COLO668 (cell line): ENCODE data around the gene LUC7L2.
A peak's percentile ranks its signal among the peaks of the same experiment; 100 is the strongest.
"Not testable (repeated sequence)": the region's sequence is repeated elsewhere in the genome, so short reads cannot be mapped to it uniquely, and the experiment has no call there.

Experiments
- DNase-seq: peaks from one replicate; lab custom pipeline; 2025; ENCODE audit not compliant: unreplicated experiment; lab: John Stamatoyannopoulos, UW

Gene LUC7L2

DNA sequence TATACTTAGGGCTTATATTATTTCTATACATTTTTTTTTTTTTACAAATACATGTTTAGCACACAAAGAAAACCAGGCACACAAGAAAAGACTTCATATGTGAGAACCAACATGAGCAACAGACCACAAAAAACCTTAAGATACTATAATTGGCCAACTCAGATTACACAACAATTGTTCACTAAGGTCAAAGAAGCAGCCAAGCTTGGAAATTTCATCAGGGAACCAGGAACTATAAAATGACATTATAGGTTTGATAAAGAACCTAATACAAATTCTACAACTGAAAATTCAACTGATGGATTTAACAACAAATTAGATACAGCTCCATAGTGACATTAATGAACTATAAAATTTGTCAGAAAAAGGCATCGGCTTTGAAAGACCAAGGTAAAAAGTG lies 4.4 kb upstream of the LUC7L2 start:
- DNase-seq, result no peak

DNA sequence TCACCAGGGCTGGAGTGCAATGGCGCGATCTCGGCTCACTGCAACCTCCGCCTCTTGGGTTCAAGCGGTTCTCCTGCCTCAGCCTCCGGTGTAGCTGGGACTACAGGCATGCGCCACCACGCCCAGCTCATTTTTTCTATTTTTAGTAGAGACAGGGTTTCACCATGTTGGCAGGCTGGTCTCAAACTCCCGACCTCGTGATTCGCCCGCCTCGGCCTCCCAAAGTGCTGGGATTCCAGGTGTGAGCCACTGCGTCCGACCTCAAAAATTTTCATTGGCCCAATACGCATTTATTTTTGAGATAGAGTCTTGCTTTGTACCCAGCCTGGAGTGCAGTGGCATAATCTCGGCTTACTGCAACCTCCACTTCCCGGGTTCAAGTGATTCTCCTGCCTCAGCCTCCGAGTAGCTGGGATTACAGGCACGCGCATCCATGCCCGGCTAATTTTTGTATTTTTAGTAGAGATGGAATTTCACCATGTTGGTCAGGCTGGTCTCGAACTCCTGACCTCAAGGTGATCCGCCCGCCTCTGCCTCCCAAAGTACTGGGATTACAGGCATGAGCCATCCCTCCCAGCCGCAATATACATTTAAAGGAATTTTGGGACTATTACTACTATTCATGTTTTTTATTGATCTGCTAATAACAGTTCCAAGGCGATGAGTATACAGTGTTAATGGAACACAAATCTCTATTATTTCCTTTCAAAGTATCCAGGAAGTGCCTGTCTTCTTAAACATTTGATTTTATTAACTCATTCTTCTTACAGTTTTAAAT lies 1.8 kb upstream of the LUC7L2 start:
- not testable (repeated sequence) for DNase-seq

DNA sequence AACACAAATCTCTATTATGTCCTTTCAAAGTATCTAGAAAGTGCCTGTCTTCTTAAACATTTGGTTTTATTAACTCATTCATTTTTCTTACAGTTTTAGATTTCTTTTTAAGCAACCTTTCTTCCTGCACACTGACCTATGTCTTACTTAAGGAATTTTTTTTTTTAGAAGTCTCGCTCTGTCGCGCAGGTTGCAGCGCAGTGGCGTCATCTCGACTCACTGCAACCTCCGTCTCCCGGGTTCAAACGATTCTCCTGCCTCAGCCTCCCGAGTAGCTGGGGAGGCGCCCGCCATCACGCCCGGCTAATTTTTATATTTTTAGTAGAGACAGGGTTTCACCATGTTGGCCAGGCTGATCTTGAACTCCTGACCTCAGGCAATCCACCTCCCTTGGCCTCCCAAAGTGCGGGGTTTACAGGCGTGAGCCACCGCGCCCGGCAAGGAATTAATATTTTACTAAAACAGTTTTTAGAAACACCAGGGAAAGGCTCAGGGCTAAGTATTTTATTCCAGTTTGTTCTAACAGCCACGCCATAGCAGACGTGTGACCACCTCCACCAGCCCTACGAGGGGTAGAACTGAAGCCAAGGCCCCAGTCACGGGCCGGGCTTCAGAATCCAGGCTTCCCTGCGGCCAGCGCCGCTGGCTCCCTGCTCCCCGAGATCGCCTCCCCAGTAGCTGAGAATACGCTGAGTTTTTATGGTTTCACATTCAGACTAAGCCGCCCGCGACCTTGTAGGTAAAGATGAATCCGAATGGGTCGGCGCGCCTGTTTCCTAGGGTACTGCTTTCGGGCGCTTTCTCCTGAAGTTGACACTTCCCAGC lies 941 bp upstream of the LUC7L2 start:
- peak; percentile 78 for DNase-seq

DNA sequence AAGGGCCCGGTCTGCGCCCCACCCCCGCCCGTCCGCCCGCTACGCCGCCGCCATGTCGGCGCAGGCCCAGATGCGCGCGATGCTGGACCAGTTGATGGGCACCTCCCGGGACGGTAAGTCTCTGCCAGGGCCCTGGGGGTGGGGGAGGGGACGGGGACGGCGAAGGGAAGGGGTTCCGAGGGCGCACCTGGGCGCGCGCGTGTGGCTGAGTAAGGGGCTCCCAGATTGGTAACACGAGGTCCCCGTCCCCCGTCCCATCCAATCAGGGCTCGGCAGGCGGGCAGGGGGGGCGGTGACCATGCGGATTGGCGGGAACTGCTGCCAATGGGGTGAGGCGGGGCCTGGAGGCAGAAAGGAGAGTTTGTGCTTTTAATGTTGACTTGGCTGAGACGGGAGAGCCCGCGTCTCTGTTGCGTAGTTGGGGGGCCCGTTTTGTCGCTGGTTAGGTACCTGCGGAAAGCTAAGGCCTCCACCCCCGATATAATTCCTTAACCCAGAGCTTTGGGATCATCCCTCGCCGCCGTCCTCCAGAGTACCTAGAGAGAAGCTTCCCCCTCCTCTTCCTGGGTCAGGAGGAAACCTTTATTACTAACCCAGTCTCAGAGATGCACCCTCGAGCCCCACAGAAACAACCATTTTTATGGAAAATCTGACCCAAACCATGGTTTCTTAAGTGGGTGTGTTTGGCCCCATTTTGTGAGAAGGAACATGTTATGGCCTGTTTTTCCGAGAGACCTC lies 685 bp downstream of the LUC7L2 start:
- peak; percentile 96 for DNase-seq

DNA sequence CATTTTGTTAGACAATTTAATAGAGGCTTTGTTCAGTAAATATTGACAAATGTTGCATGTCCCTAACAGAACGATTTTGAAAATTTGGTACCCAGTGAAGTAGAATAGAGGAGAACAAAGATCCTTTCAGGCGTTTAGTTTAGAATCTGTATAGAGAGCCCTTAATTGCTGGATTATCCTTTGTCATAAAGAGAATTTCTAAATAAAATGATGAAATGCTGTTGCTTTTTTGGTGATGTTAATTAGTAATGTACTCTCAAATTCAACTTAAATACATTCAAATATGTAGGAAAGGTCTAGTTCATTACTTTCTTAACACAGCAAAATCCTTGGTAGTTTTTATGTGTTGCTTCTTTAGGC lies 1.2 kb downstream of the LUC7L2 start:
- no peak for DNase-seq

DNA sequence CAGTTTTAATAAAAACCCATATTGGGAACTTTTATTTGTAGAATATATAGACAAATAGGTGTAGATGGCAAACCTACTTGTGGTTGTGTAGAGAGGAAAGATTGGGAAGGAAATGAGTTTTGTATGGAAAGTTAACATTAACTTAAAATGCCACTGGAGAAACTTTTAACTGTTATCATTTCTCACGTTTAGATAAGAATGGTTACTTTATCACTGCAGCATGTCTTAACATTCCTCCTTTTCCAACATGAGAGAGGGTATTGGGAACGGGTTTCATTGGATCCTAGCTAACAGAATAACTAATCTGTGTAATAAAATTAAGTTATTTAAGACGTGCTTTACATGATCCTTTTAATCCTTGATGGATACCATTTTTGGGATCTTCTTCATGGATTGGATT lies 1.8 kb downstream of the LUC7L2 start:
- DNase-seq, result no peak

DNA sequence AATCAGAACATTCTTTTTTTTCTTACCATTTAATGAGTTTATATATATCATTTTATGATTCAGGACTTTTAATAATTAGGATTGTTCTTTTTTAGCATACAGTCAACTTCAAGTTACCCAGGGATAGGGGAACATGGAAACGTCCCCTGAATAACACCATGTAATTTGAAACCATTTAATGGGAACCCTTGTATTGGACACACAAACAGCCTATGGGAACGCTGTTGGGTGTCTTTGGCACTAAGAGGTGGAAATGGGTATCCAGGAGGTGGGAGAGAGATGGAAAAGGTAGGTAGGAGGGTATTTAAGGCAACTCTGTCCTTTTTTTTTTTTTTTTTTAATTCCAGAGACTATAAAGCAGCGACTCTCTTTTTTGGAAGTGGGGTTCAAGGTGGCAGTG lies 2.6 kb downstream of the LUC7L2 start:
- DNase-seq, result no peak

DNA sequence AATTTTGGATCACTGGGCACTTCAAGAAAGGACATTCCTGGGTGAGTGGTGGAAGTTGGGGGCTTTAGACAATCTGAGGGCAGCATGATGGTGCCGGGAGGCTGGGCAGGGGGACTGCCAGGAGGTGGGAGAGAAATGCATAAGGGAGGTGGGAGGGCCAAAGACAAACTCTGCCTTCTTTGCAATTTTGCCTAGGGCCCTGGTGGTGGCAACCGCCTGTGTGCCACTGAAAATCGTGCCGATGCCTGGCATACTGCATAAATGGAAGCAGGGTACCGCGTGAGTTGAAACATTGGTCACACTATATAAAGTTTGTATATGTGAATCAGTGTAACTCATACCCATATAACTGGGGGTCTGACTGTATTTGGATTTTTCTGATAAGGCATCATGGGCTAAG lies 3.3 kb downstream of the LUC7L2 start:
- DNase-seq, result no peak

DNA sequence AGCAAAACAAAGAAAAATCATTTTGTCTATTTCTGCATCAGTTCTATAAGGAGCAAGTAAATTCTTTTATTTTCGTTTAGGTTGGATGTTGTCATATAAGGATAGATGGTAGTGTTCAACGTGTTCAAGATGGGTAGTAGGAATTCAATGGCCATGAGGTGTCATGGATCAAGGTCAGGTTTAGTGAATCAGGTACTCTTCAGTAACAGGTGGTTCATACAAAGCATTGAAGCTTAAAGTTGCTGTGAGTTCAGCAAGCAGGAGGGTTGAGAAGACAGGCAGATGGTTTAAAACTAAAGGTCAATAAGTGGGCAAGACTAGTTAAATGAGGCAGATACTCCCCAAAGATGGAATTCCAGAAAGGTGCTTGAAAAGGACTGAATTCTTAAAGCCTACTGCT lies 5.6 kb downstream of the LUC7L2 start:
- no peak for DNase-seq

DNA sequence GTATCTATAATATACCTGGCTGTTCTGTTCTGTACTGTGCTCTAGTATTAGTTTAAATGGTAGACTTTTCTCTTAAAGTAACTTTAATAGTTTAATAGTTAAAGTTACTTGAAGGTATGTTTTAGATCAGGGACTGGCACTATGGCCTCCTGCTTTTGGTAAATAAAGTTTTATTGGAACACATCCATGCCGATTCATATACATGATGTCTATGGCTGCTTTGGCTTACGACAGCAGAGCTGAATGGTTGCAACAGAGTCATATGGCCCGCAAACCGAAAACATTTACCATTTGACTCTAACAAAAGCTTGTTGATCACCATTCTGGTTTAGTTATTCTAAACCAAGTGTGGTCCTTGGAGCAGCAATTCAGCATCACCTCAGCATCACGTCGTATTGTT lies 6.7 kb downstream of the LUC7L2 start:
- DNase-seq, result no peak

DNA sequence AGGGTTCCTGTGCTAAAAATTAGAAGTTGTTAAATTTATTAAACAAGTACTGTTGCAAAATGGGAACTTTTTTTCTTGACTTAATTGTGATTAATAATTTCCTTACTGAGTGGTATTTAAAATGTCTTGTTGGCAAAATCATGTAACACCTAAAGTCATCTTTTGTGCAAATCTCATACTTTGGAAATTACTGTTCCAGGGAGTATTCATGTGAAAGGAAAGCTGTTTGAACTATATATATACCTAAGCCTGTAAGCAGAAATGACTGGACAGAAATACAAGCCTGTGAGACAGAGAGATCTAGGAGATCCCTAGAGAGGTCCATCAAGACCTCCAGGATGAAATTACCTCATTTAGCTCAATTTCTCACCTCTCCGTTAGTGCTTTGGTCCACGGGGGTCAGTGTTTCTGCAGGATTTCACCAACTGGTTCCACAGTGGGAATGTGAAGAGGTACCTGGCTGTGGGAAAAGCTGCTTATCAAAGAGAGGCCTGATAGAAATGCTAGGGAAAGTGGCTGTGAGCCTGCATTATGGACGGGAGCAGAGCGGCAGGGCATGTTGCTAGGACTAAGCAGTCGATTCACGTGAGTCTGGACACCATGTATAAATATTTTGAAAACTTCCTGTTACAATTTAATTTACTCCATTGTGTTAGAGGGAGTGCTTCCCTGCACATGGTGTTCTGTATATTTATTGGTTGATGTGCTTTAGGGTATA lies 7.9 kb downstream of the LUC7L2 start:
- DNase-seq, result no peak

DNA sequence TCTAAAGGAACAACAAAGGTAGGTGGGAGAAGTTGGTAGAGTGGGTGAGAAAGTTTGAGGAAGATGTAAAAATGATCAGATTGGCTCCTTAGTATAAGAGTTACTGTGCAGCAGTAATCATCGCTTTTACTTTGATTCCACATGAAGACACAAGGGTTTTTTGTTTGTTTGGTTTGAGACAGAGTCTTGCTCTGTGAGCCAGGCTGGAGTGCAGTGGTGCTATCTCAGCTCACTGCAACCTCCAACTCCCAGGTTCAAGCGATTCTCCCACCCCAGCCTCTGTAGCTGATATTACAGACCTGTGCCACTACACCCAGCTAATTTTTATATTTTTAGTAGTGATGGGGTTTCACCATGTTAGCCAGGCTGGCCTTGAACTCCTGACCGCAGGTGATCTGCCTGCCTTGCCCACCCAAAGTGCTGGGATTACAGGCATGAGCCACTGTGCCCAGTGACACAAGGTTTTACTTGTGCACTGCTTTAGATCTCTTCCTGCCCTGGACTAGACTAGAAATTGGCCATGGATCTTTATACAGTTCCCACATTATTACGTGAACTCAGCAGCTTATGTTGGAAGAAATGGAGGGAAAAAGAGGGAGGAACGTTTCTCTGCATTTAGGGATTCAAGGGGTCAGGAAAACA lies 10.7 kb downstream of the LUC7L2 start:
- no peak for DNase-seq

DNA sequence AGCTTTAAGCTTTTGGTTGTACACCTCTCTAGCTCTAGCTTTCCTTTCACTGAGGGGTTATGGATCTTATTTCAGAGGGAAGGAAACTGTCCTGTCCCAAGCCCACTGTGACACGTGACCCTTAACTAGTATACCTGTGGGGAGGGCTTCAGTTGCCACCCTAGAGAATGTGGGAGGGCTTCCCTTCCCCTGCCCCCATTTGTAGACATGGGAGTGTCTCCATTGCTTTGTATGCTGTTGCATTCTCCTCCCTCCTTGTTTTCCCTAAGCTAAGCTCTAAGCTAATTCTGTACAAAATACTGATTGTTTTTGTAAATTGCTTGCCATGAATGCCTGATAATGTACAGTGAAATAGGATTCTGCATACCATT lies 11.2 kb downstream of the LUC7L2 start:
- DNase-seq, result no peak

DNA sequence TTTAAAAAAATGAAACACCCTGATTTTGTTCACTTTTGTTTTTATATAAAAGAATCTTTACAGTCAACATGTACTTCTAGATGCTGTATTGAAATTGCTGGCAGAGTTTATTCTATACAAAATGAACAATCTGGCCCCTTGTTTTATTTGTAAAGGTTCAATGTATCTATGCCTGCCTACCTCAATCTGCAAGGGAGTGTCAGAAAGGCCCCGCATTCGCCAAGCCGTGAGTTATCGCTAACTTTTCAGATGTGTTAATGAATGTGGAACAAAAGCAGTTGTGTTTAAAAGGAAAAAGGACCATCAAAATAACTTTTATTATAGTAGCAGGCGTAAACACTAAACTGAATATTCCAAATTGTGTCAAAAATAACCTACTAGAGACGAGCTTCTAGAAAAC lies 14.6 kb downstream of the LUC7L2 start:
- no peak for DNase-seq

DNA sequence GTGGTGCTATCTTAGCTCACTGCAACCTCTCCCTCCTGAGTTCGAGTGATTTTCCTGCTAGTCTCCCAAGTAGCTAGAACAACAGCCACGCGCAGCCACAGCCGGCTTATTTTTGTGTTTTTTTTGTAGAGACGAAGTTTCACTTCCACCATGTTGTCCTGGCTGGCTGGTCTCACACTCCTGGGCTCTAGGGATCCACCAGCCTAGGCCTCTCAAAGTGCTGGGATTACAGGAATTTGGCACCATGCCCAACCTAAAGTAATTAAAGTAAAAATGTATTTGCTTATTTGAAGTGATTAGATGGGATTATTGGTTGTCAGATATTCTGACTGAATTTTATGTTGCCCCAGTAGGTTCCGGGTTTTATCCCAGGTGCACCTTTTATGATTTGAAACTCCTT lies 22.7 kb downstream of the LUC7L2 start:
- DNase-seq, result no peak

DNA sequence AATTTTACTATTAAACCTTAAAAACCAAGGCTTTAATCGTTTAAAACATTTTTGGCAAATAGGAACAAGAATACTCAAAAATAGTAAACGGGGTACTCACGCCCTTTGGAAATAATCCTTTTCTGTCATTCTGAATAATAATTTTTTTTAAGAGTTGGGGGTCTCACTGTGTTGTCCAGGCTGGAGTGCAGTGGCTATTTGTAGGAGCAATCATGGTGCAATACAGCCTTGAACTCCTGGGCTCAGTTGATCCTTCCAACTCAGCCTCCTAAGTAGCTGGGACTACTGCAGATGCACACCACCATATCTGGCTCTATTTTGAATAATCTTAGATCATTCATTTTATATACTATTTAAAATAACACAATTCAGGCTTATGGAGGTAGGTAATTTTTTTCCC lies 24.9 kb downstream of the LUC7L2 start:
- no peak for DNase-seq

DNA sequence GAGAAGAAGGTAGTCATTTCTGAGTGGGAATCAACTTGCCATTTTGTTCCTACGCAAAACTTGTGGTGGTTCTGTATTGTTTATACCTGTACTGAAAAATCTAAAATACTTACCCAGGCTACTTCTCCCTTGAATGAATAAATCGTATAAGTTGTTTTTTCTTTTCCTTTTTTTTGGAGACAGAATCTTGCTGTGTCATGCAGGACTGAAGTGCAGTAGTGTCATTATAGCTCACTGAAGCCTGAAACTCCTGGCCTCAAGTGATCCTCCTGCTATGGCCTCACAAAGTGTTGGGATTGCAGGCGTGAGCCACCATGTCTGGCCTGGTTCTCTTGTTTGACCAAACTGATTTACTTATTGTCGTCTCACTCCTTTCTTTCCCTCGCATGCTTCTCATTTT lies 27.9 kb downstream of the LUC7L2 start:
- DNase-seq, result no peak

DNA sequence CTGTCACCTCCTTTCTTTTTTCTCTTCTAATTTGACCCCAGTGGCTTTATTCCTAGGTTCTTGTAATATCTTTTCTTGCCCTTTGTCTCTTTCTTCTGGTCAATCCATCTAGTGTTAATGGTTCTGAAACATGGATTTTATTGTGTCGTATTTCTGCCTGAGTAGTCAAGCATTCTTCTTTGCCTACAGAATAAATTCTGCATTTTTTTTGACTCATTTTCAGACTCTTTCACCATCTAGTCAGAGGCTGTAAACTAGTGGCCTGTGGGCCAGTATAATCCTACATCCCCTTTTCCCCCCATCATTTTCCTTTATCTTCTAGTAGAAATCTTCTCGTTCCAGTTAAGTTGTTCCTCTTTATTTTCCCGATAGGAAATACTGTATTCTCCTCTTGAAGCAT lies 29.4 kb downstream of the LUC7L2 start:
- no peak for DNase-seq

DNA sequence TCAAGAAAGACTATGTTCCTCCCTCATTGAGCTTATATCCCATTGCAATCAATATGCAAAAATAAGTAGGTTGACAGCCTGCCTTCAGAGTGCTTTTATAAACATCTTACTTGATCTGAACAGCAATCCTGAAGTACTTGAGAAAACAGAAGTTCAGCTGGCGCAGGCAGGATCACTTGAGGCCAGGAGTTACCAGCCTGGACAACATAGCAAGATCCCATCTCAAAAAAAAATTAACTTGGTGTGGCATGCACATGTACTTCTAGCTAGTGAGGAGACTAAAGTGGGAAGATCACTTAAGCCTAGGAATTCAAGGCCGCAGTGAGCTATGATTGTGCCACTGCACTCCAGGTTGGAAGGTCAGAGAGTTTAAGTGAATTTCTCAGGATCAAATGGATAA lies 30.1 kb downstream of the LUC7L2 start:
- no peak for DNase-seq

DNA sequence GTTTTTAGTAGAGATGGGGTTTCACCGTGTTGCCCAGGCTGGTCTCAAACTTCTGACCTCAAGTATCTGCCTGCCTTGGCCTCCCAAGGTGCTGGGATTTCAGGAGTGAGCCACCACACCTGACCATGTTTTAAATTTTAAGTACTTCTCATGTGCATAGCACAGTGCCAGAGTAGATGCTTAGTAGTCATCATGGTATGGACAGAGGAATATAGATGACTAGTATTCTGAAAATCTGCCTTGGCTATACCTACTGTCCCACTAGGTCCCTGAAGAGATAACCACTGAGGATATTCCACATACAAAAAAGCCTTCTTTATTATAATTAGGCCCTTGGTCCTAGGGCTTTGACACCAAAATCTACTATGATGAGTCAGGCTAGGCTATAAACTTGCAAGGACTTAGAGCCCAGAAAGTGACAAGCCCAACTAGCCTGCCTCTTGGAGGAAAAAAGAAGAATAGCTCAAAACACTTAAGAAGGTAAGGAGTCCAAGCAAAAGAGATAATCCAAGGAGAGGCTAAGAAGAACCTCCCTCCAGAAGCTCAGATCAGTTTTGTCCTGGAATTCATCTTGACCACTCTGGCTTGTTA lies 34.0 kb downstream of the LUC7L2 start:
- no peak for DNase-seq

DNA sequence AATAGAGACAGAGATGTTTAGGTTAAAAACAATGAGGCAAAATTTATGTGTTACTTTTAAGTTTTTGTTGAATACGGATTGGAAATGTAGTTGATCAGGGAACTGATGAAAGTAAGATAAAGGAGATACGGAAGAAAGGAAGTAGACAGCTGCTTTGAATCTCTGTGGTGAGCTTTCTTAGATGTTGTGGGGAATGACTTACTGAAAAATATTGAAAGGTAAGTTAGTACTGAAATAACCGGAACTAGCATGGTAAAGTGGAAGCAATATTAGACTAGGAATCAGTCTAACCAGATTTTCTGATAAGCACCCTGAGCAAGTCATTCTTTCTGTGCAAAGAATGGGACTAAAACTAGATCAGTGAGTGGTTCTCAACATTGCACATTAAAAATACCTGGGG lies 34.8 kb downstream of the LUC7L2 start:
- no peak for DNase-seq
